Stimulated activated CD4-positive, alpha-beta T cell treated with anti-CD3 and anti-CD28 coated beads, Interleukin-12 subunit alpha, Interleukin-12 subunit beta, amount 100 ng/mL, for 4 hours (primary cell): ENCODE measurements around the gene LRBA.
"Not testable (repeated sequence)": the region's sequence is repeated elsewhere in the genome, so short reads cannot be mapped to it uniquely, and the experiment has no call there.

Source experiments
- DNase-seq: peaks from one replicate; pipeline ENCODE4 v3.0.0-alpha.2; 2020

The LRBA gene

DNA sequence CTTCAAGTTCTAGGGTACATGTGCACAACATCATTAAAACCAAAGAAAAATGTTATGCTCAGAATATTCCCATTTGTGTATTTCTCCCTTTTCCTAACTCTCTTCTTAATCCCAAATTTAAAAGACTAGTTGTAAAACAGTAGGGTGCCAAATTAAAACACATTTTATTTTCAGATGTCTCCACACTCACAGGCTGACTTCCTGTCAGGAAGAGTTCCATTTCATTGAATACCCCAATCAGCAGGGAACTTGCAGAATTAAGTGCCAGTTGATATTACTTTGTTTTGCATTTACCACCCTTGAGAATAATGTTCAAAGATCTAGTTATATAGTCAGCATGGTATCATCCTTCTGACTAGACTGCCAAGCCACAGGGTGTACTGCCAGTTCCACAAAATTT is 225.2 kb downstream of the LRBA start:
- no peak for DNase-seq

DNA sequence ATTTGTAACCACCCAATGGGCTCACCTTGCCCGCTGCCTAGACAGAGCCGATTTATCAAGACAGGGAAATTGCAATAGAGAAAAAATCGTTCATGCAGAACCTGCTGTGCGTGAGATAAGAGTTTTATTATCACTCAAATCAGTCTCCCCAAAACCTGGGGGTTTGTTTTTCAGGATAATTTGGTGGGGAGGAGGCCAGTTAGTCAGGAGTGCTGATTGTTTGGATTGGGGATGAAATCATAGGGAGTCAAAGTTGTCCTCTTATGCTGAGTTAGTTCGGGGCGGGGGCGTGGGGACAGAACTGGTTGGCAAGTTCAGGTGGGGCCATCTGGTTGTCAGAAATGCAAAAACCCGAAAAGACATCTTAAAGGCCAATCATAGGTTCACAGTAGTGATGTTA is 230.1 kb downstream of the LRBA start:
- DNase-seq: no peak

DNA sequence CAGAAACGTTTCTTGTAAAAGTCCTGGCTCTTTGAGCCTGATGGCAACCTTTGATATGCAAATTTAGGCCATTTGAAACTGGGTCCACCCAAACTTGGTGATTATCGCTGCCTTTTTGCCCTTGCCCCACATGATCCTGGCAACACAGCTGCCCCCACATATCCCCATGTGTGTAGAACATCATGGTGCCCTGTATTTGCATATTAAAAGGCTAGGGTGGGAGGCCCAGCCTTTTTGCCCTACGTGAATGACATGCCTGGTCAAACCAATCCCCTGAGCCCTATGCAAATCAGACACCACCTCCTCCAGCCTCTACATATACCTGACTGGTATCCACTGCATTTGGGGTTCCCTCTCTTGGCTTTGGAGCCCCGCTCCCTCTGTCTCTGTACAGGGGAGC is 230.8 kb downstream of the LRBA start:
- DNase-seq: no peak

DNA sequence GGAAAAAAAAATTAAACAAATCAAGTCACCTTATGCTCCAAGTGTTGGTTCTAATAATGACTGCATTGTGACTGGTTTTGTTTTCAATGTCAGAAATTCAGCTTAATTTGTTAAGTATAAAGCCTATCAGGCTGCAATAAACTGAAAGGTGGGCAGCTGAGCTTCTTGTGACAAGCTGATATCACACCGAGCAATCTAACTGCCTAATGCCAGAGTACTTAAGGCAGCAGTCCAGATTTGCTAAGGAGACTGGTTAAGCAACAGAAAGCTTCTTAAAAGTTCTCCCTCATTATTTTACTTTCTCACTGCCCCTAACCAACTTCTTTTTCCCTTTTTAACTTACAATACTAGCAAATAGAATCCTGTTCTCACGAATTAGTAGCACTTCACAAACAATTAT is 232.2 kb downstream of the LRBA start:
- no peak for DNase-seq

DNA sequence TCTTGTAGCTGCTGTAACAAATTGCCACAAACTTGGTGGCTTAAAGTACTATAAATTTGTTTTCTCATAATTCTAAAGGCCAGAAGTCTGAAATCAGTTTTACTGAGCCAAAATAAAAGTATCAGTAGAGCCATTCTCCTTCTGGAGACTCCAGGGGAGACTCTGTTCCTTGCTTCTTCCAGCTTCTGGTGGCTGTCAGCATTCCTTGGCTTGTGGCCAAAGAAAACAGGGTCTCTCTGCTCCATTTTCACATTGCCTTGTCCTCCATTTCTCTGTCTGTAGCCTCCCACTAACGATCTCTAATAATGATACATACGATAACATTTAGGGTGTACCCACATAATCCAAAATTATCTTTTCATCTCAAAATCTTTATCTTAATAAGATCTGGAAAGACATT is 232.8 kb downstream of the LRBA start:
- no peak for DNase-seq

DNA sequence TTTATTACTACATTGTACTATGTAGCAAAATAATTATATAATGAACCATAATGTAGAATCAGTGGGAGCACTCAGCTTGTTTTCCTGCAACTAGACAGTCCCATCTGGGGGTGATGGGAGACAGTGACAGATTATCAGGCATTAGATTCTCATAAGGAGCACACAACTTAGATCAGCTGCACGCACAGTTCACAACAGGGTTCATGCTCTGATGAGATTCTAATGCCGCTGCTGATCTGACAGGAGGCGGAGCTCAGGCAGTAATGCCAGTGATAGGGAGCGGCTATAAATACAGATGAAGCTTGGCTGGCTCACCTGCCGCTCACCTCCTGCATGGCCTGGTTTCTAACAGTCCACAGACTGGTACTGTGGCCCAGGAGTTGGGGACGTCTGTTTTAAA is 233.9 kb downstream of the LRBA start:
- DNase-seq: no peak

DNA sequence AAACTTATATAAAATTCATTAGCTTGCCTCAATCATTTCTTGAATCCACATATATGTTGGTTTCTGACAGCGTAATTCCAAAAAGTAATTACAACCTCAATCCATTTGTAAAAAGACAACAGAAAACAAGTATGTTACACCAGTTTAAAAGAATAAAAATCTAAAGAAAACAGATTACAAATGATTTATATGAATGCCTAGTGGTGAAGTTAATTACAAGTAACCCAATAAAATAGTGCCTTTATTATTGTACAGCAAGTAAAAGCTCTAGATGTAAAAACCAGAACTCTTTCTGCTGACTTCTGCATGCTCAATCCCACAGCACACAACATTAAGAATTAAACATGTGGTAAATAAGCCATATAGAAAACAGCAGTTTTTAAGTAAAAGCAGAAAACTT is 235.4 kb downstream of the LRBA start:
- DNase-seq: no peak

DNA sequence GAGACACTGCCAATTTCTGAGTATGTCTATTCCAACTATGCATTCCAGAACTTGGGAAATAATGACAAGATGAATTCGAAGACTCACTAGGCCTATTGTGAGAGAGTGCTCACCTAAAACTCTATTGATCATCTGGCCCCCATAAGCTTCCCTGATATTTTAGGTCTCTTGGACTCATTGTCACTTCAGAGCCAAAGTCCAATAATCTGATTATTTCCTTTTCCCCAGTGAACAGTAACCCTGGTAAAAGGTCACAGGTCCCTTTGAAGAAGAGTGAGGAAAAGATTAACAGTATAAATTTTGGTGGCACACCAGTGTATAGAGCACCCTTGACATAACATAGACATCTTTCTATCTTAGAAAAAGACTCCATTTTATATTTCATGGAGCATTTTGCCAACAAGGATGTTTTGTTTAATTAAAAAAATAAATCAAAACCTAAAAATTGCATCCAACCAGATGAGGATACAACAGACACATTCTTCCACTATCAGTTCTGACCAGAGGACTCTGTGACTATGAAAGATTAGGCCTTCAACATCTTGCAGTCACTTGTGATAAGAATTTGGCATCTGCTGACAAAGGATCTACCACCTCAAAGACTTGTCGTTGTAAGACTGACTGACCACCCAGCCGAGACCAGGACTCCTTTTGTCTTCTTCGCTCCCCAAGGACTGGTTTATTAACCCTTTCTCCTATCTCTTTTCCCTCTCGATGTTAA is 241.2 kb downstream of the LRBA start:
- no peak for DNase-seq

DNA sequence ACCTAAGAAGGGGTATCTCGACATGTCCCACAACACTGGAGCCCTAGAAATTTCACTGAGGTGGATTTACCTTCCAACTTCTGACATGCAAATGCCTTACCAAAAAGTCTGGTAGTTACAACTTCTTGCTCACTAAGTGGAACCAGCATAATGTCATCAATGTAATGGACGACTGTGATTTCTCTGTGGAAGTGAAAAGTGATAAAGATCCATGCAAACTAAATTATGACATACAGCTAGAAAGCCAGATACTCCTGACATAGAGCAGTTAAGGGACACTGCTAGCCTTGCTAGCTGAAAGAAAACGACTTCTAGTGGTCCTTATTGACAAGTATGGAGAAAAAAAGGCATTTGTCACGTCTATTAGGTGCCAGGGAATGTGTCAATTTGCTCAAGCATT is 242.1 kb downstream of the LRBA start:
- DNase-seq: no peak

DNA sequence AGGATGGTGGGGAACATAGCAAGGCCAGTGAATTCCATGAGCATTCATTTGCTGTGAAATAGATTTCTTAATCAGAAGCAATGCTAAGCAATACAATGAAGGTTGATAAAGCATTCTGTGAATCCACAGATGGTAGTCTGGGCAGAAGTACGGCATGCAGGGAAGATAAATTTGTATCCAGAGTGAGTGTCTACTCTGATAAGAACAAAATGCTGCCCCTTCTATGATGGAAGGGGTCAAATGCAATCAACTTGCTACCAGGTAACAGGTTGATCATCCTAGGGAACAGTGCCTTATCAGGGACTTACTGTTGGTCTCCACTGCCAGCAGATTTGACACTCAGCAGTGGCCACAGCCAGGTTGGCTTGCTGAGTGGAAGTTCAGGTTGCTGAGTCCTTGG is 243.7 kb downstream of the LRBA start:
- DNase-seq: no peak

DNA sequence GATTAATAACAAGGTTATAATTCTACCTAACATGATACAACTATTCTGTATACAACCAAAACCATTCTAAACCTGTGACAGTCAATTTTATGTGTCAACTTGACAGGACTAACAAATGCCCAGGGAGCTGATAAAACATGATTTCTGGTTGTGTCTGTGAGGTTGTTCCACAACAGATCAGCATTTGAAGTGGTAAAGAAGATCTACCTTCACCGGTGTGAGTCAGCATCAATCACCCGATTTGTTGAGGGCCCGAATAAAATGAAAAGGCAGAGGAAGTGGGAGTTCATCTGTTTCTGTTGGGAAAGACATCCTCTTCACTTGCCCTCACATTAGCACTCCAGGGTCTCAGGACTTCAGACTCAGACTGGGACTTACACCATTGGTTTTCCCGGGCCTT is 245.2 kb downstream of the LRBA start:
- no peak for DNase-seq

DNA sequence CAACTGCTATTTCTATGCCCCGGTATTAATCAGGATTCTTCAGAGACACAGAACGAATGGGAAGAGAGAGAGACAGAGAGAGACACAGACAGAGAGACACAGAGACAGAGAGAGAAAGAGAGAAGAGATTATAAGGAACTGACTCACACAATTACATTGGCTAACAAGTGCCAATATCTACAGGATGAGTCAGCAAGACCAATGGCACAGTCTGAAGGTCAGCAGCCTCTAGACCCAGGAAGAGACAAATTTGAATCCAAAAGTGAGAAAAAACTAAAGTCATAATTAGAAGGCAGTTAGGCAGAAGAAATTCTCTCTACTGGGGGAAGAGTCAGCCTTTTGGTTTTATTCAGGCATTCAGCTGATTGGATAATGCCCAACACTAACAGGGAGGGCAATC is 245.8 kb downstream of the LRBA start:
- no peak for DNase-seq

DNA sequence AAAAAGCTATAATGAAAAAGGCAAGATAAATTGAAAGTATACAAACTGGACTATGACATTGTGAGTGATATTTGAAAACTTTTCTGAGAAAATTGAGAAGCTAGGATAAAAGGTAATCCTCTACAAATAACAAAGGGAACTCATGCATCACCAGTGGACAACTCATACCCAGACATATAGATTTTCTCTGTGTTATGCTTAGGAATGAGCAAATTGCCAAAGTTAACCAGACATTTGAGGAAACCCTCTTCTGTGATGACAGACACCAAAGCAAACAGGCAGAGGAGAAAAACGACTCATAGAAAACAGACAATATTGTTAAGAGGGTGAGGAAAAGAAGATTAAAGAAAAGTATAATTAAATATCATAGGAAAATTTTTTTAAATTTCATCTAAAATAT is 246.6 kb downstream of the LRBA start:
- no peak for DNase-seq

DNA sequence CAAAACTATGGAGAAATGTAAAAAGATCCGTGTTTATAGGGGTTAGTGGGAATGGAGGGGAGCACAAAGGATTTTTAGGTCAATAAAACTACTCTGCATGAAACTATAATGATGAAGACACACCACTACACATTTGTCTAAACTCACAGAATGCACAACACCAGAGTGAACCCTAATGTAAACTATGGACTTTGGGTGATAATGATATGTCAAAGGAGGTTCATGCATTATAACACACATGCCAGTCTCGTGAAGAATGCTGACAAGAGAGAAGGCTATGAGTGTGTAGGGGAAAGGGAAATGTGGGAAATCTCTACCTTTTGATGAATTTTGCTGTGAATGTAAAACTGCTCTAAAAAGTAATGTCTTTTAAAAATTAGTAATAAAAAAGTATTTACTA is 249.9 kb downstream of the LRBA start:
- DNase-seq: no peak

DNA sequence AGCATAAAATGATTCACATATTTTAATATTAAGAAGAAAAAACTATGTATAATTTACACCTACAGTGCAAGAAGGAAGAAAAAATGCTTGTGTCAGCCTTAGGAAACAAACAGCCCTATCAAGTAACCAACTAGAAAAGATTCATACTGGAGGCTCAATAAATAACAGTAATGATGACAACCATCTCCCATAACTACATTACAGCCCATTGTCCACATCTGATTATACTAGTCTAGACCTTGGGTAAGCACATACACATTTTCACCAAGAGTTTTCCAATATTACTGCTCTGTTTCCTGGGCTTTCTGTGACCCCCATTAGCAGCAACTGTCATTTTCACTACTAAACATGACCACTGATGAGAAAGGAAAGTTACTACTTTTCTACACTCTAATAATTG is 263.4 kb downstream of the LRBA start:
- DNase-seq: no peak

DNA sequence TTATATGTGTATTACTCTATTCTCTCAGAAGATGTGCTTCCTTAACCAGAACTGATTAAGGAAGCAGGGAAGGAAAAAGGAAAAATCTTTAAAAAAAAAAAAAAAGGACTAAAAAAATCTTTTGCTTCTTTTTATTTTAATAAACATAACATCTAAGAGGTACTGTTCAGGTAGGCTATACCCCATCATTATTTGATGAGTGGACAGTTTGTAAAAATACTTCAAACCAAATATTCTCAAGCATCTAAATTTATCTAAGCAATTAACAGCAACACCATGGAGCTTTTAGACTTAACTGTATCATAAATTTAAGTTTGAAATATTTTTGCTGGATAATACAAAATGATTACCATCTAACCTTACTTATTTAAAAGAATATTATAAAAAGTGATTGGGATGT is 264.3 kb downstream of the LRBA start:
- no peak for DNase-seq

DNA sequence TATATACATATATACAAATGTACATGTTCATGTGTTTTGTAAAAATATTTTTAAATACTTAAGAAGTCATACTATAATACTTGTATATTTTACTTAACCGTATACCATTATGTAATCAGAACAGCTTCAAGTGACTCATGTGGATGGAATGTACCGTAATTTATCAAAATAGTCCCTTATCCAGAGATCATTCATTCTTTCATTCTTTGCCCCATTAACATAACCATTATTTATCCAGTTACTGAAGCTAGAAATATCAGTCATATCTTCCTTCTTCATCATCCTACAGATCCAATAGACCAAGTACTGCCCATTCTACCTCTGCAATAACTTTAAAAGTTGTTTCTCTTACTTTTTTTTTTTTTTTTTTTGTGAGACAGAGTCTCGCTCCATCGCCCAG is 268.9 kb downstream of the LRBA start:
- DNase-seq: no peak

DNA sequence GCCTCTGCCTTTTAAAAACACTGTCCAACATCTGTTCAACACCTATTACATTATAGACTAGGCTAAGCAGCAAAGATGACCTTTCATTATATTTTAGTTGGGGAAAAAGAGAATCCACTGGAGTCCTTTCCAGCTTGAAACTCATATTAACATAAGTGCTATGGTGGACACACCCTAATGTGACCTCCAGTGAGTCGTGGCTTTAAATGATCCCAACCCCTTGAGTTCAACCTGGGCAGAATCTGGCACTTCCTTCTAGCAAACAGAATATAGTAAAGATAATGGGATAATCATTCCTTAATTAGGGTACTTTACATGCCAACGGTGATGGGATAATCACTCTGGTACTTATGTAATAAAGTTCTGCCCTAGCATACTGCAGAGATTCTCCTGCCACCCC is 270.5 kb downstream of the LRBA start:
- no peak for DNase-seq

DNA sequence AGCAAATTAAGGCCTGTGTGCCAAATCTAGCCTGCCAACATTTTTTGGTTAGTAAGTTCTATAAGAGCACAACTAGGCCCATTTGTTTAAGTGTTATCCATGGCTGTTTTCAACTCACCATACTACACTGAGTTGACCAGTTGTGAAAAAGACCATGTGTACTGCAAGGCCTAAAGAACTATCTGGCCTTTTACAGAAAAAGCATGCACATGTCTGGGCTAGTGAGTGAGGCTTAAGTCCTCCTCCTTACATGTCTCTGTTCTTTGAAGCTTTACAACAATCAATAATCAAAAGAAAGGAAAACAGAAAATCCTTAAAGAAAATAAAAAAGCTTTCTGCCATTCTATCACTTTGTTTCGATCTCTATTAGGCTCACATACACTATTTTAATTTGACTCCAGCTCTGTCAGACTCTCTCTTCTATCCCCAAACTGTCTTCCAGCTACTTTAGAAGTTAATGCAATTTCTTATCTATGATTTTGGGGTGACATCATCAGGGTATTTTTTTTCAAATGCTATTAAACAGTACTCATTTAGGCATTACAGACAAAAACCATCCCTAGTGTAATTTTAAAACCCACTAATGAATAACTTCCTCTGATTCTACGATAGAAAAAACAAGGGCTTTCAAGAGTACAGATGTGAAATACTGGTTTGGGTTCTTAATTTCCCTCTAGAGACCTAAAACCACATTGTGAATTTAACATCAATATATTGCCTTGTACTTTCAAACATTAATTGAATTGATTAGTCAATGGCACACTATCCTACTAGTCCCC is 271.3 kb downstream of the LRBA start:
- no peak for DNase-seq

DNA sequence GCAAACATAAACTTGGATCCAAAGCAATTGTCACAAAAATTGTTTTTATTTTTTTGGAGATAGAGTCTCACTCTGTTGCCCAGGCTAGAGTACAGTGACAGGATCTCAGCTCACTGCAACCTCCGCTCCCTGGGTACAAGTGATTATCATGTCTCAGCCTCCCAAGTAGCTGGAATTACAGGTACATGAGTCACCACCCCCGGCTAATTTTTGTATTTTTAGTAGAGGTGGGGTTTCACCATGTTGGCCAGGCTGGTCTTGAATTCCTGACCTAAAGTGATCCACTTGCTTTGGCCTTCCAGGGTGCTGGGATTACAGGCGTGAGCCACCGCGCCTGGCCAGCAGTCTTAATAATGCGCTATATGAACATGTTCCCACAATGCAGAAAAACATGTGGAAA is 272.2 kb downstream of the LRBA start:
- DNase-seq: not testable (repeated sequence)

DNA sequence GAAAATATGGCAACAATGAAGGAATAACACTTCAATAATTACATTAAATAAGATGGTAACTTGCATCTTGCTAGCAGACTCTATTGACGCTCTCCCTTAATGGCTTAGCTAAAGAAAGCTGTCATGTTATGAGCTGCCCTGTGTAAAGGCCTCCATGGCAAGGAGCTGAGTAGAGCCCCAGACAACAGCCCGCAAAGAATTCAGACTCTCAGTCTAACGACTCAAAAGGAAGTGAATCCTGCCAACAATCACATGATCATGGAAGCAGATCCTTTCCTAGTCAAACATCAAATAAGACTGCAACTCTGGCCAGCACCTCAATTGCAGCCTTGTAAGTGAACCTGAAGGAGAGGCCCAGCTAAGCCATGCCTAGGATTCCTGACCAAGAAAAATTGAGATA is 275.5 kb downstream of the LRBA start:
- DNase-seq: no peak

DNA sequence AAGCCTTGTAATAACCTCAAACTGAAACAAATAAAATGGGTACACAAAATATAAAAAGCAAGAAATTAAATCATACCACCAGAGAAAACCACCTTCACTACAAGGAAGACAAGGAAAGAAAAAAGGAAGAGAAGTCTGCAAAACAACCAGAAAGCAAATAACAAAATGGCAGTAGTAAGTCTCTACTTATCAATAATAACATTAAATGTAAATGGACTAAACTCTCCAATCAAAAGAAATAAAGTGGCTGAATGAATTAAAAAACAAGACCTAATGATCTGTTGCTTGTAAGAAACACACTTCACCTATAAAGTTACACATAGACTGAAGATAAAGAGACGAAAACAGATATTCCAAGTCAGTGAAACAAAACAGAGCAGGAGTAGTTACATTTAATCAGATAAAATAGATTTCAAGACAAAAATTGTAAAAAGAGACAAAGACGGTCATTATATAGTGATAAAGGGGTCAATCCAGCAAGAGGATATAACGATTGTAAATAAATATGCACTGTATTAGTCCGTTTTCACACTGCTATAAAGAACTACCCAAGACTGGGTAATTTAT is 289.0 kb downstream of the LRBA start:
- DNase-seq: no peak

DNA sequence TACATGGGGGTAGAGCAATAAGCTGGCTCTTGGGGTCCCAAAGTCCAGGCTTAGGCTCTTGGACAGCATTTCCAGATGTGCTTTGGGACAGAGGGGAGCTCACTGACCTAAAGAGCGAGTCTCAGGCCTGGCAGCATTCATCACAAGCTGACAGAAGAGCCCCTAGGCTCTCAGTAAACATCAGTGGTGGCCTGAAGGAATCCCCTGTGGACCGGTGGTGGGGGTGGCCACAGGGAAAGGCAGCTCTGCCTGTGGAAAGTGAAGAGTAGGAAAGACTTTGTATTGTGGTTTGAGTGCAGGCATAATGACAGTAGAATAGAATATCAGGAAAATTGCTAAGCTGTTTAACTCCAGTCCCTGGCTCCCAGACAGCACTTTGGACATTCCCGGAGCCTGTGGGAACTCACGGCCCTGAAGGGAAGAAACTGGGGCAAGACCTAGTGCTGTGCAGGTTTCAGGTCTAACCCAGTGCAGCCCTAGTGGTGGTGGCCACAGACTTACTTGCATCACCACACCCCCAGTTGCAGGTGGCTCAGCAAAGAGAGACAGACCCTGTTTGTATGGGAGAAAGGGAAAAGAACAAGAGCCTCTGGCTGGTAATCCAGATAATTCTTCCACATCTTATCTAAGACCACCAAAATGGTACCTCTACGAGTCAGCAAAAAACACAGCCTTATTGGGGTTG is 291.2 kb downstream of the LRBA start:
- no peak for DNase-seq

DNA sequence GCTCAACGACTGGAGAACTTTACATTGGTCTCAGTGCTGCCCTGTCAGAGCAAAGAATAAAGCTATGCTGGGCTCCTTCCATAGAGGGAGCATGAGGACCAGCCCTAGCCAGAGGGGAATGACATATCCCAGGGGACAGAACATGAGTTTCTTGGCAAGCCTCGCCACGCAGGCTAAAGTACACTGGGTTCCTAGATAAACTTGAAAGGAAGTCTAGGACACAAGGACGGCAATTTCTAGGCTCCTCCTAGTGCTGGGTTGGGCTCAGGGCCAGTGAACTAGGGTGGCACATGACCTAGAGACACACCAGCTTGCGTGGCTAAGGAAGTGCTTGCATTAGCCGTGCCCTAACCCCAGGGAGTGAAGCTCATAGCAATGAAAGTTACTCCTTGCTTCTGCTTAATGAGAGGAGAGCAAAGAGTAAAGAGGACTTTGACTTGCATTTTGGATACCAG is 292.1 kb downstream of the LRBA start:
- no peak for DNase-seq
